ENCODE results near the gene TBC1D8. TPM values are rescaled to one million over a fixed set of nuclear protein-coding genes. Genes with fewer than 3 reads are reported as not detected.

TBC1D8 gene
- total and polyA plus RNA-seq, 4 donors: 10.4 to 38.6 (median 13.4) TPM

- peak; percentile 72 for TF ChIP-seq NR2F2 (IDR thresholded peaks at IDR 0.05)
- peak; percentile 19 for TF ChIP-seq SP1 (IDR thresholded peaks at IDR 0.05)
- TF ChIP-seq HNF4G (IDR thresholded peaks at IDR 0.05): no peak
- TF ChIP-seq RAD21 (IDR thresholded peaks at IDR 0.05): no peak
- no peak overlapping the region for H3K9ac ChIP-seq (ENCODE audit: low read depth in 1 of 2, low read length in 2 of 2)
- H3K27ac ChIP-seq (ENCODE audit: low read depth in 1 of 2, low read length in 2 of 2): peak overlapping the region in 1 of 2 donors; percentile 2
- H3K9me3 ChIP-seq (ENCODE audit: control insufficient read depth in 4 of 4, low read length in 3 of 4): no peaks in the 10 kb centered on the region
- no peaks in the 10 kb centered on the region for H3K36me3 ChIP-seq (ENCODE audit: control insufficient read depth in 4 of 4, insufficient read depth in 3 of 4, low read depth in 1 of 4, low read length in 3 of 4)
- H3K27me3 ChIP-seq (ENCODE audit: control insufficient read depth in 4 of 4, insufficient read depth in 4 of 4, low read length in 3 of 4): no peaks in the 10 kb centered on the region
- H3K4me1 ChIP-seq (ENCODE audit: control insufficient read depth in 4 of 4, insufficient read depth in 4 of 4, low read length in 3 of 4): peaks cover 28 to 90% (median 72%) of the 10 kb centered on the region in 4 donors
- 76% methylated on average over 10 of the region's 10 CpGs for WGBS
- H3K4me3 ChIP-seq (ENCODE audit: low read depth in 1 of 3, low read length in 3 of 3): no peak overlapping the region
- no peak for DNase-seq (ENCODE audit: low spot score)
Observed at GRCh38 chr2:101111917-101112771, 39.0 kb downstream of the TBC1D8 start.

GRCh38 chr2:101111262-101111838, 39.8 kb downstream of the TBC1D8 start:
- no peak overlapping the region for H3K4me3 ChIP-seq (ENCODE audit: low read depth in 1 of 3, low read length in 3 of 3)
- 97% methylated on average over 18 of the region's 18 CpGs for WGBS
- no peak overlapping the region for H3K27ac ChIP-seq (ENCODE audit: low read depth in 1 of 2, low read length in 2 of 2)
- DNase-seq (ENCODE audit: low spot score): no peak
- H3K36me3 ChIP-seq (ENCODE audit: control insufficient read depth in 4 of 4, insufficient read depth in 3 of 4, low read depth in 1 of 4, low read length in 3 of 4): no peaks in the 10 kb centered on the region
- TF ChIP-seq HNF4G (IDR thresholded peaks at IDR 0.05): no peak
- H3K27me3 ChIP-seq (ENCODE audit: control insufficient read depth in 4 of 4, insufficient read depth in 4 of 4, low read length in 3 of 4): no peaks in the 10 kb centered on the region
- H3K9me3 ChIP-seq (ENCODE audit: control insufficient read depth in 4 of 4, low read length in 3 of 4): no peaks in the 10 kb centered on the region
- H3K4me1 ChIP-seq (ENCODE audit: control insufficient read depth in 4 of 4, insufficient read depth in 4 of 4, low read length in 3 of 4): peaks cover 26 to 90% (median 73%) of the 10 kb centered on the region in 4 donors
- H3K9ac ChIP-seq (ENCODE audit: low read depth in 1 of 2, low read length in 2 of 2): no peak overlapping the region

GRCh38 chr2:101109451-101110118, 41.6 kb downstream of the TBC1D8 start:
- H3K4me1 ChIP-seq (ENCODE audit: control insufficient read depth in 4 of 4, insufficient read depth in 4 of 4, low read length in 3 of 4): peaks cover 22 to 83% (median 66%) of the 10 kb centered on the region in 4 donors
- no peak for DNase-seq (ENCODE audit: low spot score)
- no peak overlapping the region for H3K27ac ChIP-seq (ENCODE audit: low read depth in 1 of 2, low read length in 2 of 2)
- no peaks in the 10 kb centered on the region for H3K9me3 ChIP-seq (ENCODE audit: control insufficient read depth in 4 of 4, low read length in 3 of 4)
- TF ChIP-seq REST (IDR thresholded peaks at IDR 0.05) (no peak), RAD21 (IDR thresholded peaks at IDR 0.05) (peak in 1 of 2 donors; percentile 13)
- H3K9ac ChIP-seq (ENCODE audit: low read depth in 1 of 2, low read length in 2 of 2): no peak overlapping the region
- H3K27me3 ChIP-seq (ENCODE audit: control insufficient read depth in 4 of 4, insufficient read depth in 4 of 4, low read length in 3 of 4): no peaks in the 10 kb centered on the region
- WGBS: 78% methylated on average over 14 of the region's 14 CpGs
- no peak overlapping the region for H3K4me3 ChIP-seq (ENCODE audit: low read depth in 1 of 3, low read length in 3 of 3)
- H3K36me3 ChIP-seq (ENCODE audit: control insufficient read depth in 4 of 4, insufficient read depth in 3 of 4, low read depth in 1 of 4, low read length in 3 of 4): no peaks in the 10 kb centered on the region

- H3K27ac ChIP-seq (ENCODE audit: low read depth in 1 of 2, low read length in 2 of 2): no peak overlapping the region
- no peaks in the 10 kb centered on the region for H3K36me3 ChIP-seq (ENCODE audit: control insufficient read depth in 4 of 4, insufficient read depth in 3 of 4, low read depth in 1 of 4, low read length in 3 of 4)
- H3K4me1 ChIP-seq (ENCODE audit: control insufficient read depth in 4 of 4, insufficient read depth in 4 of 4, low read length in 3 of 4): peaks cover 20 to 74% (median 54%) of the 10 kb centered on the region in 4 donors
- TF ChIP-seq EGR1 (IDR thresholded peaks at IDR 0.05; ENCODE audit: low read depth in 2 of 2): no peak
- no peak for TF ChIP-seq ATF3 (IDR thresholded peaks at IDR 0.05)
- TF ChIP-seq YY1 (IDR thresholded peaks at IDR 0.05): no peak
- no peak for TF ChIP-seq GABPA (IDR thresholded peaks at IDR 0.05 in 1 of 2, conservative IDR thresholded peaks at IDR 0.05 in 1 of 2)
- TF ChIP-seq HNF4A (conservative IDR thresholded peaks at IDR 0.05): no peak
- no peak for TF ChIP-seq MAX (IDR thresholded peaks at IDR 0.05)
- no peak for TF ChIP-seq CTCF (IDR thresholded peaks at IDR 0.05; ENCODE audit: low read depth, low read length, missing input control)
- TF ChIP-seq RAD21 (IDR thresholded peaks at IDR 0.05): no peak
- TF ChIP-seq HNF4G (IDR thresholded peaks at IDR 0.05): no peak
- TF ChIP-seq SP1 (IDR thresholded peaks at IDR 0.05): no peak
Observed at GRCh38 chr2:101108357-101108756, 42.8 kb downstream of the TBC1D8 start.

More at GRCh38 chr2:101108357-101108756, 42.8 kb downstream of the TBC1D8 start:
- no peak for DNase-seq (ENCODE audit: low spot score)
- WGBS: 94% methylated on average over 8 of the region's 8 CpGs
- H3K4me3 ChIP-seq (ENCODE audit: low read depth in 1 of 3, low read length in 3 of 3): no peak overlapping the region
- no peaks in the 10 kb centered on the region for H3K27me3 ChIP-seq (ENCODE audit: control insufficient read depth in 4 of 4, insufficient read depth in 4 of 4, low read length in 3 of 4)
- H3K9me3 ChIP-seq (ENCODE audit: control insufficient read depth in 4 of 4, low read length in 3 of 4): no peaks in the 10 kb centered on the region
- no peak overlapping the region for H3K9ac ChIP-seq (ENCODE audit: low read depth in 1 of 2, low read length in 2 of 2)
